ENCODE results near the gene RCSD1. TPM values are rescaled to one million over a fixed set of nuclear protein-coding genes. Genes with fewer than 3 reads are reported as not detected.

Gene RCSD1
- total and polyA plus RNA-seq, 2 of the 13 experiments (the other 11 are each of a cell fraction or from before 2014, with no cell fraction given): not detected

DNA sequence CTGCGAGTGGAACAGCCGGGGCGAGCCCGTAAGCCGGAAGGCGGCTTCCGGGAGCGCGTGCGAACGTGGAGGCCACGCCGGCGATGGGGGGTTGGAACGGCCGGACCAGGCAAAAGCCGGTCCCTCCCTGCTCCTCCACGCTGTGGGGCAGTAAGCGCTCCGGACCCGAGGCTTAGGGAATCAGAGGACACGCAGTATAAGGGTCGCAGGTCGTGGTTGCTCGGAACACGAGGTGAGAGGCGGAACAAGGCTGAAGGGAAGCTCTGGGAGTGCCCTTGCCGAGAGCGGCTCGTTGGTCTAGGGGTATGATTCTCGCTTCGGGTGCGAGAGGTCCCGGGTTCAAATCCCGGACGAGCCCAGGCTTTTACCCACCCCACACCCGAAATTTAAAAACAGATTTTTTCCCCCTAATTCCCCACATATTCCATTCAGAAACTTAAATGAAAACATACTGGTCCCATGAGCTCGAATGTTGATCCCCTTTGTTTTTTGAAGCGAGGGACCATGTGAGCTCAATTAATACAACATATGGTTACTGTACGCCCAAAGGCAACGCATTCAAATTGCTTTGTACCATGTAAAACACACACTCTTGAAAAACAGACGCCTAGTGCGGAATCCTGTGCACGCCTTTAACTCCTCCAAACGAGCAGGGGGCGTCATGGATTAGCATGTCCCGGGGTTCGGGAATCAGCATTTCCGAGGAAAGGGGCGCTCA lies 84.6 kb downstream of the RCSD1 start (continued):
- TF ChIP-seq, protein P1, sequence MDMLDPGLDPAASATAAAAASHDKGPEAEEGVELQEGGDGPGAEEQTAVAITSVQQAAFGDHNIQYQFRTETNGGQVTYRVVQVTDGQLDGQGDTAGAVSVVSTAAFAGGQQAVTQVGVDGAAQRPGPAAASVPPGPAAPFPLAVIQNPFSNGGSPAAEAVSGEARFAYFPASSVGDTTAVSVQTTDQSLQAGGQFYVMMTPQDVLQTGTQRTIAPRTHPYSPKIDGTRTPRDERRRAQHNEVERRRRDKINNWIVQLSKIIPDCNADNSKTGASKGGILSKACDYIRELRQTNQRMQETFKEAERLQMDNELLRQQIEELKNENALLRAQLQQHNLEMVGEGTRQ (IDR thresholded peaks at IDR 0.05; ENCODE audit: low read depth, low read length): no peak
- TF ChIP-seq, protein P1 (CRISPR knock-in tag; IDR thresholded peaks at IDR 0.05; ENCODE audit: borderline replicate concordance): no peak
- TF ChIP-seq ZFP62 (CRISPR knock-in tag; IDR thresholded peaks at IDR 0.05) (peak; percentile 84; the same call in 1 of the 2 replicates), PAF1 (CRISPR knock-in tag; IDR thresholded peaks at IDR 0.05) (no peak), MEF2D (CRISPR knock-in tag; IDR thresholded peaks at IDR 0.05) (no peak), HDAC6 (IDR thresholded peaks at IDR 0.05; ENCODE audit: low read depth, low read length) (no peak), FOXO1 (CRISPR knock-in tag; IDR thresholded peaks at IDR 0.05) (no peak; the same call in none of the 2 replicates), NFRKB (IDR thresholded peaks at IDR 0.05) (no peak), ZNF749 (CRISPR knock-in tag; IDR thresholded peaks at IDR 0.05; ENCODE audit: borderline replicate concordance) (peak; percentile 55; the same call in 1 of the 2 replicates), POGZ (CRISPR knock-in tag; IDR thresholded peaks at IDR 0.05) (peak; percentile 37; the same call in 1 of the 2 replicates), ZNF577 (CRISPR knock-in tag; IDR thresholded peaks at IDR 0.05; ENCODE audit: borderline replicate concordance, low read depth) (peak; percentile 77; the same call in 1 of the 2 replicates)
- TF ChIP-seq, protein P2, sequence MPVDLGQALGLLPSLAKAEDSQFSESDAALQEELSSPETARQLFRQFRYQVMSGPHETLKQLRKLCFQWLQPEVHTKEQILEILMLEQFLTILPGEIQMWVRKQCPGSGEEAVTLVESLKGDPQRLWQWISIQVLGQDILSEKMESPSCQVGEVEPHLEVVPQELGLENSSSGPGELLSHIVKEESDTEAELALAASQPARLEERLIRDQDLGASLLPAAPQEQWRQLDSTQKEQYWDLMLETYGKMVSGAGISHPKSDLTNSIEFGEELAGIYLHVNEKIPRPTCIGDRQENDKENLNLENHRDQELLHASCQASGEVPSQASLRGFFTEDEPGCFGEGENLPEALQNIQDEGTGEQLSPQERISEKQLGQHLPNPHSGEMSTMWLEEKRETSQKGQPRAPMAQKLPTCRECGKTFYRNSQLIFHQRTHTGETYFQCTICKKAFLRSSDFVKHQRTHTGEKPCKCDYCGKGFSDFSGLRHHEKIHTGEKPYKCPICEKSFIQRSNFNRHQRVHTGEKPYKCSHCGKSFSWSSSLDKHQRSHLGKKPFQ (CRISPR knock-in tag; IDR thresholded peaks at IDR 0.05; ENCODE audit: insufficient replicate concordance): no peak
- TF ChIP-seq, protein P3, sequence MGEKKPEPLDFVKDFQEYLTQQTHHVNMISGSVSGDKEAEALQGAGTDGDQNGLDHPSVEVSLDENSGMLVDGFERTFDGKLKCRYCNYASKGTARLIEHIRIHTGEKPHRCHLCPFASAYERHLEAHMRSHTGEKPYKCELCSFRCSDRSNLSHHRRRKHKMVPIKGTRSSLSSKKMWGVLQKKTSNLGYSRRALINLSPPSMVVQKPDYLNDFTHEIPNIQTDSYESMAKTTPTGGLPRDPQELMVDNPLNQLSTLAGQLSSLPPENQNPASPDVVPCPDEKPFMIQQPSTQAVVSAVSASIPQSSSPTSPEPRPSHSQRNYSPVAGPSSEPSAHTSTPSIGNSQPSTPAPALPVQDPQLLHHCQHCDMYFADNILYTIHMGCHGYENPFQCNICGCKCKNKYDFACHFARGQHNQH (CRISPR knock-in tag; IDR thresholded peaks at IDR 0.05): peak; percentile 80
- TF ChIP-seq, protein P4, sequence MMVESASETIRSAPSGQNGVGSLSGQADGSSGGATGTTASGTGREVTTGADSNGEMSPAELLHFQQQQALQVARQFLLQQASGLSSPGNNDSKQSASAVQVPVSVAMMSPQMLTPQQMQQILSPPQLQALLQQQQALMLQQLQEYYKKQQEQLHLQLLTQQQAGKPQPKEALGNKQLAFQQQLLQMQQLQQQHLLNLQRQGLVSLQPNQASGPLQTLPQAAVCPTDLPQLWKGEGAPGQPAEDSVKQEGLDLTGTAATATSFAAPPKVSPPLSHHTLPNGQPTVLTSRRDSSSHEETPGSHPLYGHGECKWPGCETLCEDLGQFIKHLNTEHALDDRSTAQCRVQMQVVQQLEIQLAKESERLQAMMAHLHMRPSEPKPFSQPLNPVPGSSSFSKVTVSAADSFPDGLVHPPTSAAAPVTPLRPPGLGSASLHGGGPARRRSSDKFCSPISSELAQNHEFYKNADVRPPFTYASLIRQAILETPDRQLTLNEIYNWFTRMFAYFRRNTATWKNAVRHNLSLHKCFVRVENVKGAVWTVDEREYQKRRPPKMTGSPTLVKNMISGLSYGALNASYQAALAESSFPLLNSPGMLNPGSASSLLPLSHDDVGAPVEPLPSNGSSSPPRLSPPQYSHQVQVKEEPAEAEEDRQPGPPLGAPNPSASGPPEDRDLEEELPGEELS (CRISPR knock-in tag; IDR thresholded peaks at IDR 0.05): no peak
